HG03045 (cell line): ENCODE measurements around the gene SRCAP.
"Not testable (repeated sequence)": the region's sequence is repeated elsewhere in the genome, so short reads cannot be mapped to it uniquely, and the experiment has no call there.

ENCODE experiments used
- ATAC-seq: cut with Tn5 transposase; IDR thresholded peaks from one replicate; pipeline ENCODE4 v1.9.1; 2021; ENCODE audit warnings: mild to moderate bottlenecking, moderate library complexity; ENCODE audit not compliant: unreplicated experiment

The SRCAP gene

DNA sequence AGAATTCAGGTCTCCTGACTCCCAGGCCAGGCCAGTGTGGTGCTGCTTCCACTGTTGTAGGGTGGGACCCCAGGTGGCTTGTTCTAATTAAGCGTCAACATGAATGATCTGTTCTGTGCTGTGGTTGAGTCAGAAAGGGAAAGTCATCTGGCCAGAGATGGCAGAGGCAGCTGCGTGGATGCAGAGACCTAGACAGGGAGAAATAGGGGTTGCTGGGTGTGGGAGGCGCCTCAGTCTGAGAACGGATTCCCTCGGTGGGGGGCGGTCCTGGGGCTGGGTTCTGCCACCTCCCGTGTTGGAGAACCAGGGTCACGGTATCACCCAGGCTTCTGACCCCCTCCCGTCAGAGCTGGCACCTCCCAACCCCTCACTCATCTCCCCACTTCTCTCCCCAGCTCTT is 35.2 kb upstream of the SRCAP start:
- no peak for ATAC-seq

DNA sequence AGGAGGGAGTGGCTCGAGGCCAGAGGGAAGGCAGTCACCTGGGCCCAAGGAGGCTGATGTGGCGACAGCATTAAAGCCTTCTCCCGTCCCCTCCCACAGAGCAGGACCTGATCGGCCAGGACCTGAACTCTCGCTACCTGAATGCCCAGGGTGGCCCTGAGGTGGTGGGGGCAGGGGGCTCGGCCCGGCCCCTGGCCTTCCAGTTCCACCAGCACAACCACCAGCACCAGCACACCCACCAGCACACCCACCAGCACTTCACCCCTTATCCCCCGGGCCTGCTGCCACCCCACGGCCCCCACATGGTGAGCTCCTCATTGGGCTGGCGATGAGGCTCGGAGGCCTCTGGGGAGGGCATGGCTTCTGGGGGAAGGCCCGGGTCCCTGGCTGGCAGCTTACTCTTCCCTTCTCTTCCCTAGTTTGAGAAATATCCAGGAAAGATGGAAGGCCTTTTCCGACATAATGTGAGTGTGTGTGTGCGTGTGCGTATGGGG is 34.3 kb upstream of the SRCAP start:
- no peak for ATAC-seq

DNA sequence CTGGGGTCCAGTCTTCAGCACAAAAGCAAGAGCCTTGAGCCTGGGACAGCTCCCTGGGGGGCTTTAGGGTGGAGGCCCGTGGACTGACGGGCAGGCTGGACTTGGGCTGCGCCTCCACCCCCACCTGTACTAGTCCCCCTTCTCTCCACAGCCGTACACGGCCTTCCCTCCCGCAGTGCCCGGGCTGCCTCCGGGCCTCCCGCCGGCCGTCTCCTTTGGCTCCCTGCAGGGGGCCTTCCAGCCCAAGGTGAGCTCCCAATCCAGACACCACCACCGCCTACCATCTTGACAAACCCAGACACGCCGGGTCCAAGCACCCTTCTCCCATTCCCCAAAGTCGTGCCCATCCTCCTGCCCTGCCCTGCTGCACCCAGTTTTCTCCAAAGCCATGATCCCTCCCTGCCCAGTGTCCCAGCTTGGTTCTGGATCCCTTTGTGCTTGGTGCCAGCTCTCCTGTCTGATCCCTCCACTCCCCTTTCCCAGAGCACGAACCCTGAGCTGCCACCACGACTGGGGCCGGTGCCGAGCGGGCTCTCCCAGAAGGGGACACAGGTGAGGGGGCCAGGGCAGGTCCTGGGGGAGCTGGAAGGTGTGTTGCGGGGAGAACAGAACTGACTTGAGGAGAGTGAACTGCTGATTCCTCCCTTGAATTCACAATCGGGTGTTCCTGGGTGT is 33.7 kb upstream of the SRCAP start:
- no peak for ATAC-seq

DNA sequence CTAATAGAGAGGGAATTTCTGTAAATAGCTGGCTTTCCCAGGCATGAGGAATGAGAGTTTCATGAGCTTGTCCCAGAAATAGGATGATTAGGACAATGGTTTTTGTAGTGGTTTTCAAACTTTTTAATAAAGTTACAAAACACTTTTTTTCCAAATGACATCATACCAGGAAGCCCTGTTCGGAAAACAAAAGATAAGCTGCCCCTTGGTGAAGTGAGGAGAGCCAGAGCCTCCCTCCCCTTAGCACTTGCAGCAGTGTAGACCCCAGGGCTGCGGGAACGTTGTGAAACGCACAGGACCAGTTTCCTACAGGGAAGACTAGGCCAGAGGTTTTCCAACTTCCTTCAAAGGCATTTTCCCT is 33.2 kb upstream of the SRCAP start:
- no peak for ATAC-seq

DNA sequence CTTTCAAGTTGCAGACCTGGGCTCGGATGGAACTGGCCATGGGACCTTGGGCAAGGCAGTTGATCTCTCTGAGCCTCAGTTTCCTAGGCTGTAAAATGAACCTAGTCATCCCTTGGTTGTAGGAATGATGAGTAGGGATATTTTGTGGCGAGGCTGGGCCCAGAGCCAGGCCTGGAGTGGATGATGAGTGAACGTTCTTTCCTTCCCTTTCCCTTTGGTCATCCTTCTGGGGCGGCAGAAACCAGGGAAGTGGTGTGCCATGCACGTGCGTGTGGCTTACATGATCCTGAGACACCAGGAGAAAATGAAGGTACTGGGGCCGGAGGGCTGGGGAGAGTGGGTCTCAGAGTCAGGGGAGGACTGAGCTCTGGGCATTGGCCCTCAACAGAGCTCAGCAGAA is 32.3 kb upstream of the SRCAP start:
- ATAC-seq, result no peak

DNA sequence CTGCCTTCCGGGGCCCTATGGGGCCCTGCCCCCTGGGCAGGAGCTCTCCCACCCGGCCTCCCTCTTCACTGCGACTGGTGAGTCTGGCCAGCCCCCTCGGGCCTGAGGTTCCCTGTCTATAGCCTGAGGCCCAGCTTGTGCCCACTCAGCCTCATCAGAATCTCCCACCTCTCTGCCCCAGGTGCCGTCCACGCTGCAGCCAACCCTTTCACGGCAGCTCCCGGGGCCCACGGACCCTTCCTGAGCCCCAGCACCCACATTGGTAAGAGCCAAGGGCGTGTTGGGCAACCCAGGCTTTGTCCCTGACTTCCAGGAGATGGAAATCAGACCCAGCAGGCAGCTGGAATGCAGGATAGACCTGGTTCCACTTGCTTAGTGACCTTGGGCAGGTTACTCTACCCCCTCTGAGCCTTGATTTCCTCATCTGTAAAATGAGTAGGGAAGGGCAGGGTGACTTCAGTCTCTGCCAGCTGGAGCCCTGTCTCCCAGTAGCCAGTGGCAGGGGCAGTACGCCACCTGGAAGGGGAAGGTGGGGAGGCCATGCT is 31.5 kb upstream of the SRCAP start:
- no peak for ATAC-seq

DNA sequence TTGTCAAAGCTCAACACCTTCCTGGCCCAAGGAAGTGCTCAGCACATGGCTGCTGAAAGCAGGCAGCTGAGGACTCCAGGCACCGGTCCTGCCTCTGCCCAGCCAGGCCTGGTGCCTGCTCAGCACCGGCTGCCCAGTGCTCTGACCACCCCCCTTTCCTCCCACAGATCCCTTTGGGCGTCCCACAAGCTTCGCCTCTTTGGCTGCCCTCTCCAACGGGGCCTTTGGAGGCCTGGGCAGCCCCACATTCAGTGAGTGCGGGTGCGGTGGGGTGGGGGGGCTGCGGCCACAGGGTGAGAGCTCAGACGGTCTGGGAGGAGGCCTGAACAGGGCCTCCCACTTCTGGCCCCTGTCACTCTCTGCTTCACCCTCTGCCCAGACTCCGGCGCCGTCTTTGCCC is 30.6 kb upstream of the SRCAP start:
- no peak for ATAC-seq

DNA sequence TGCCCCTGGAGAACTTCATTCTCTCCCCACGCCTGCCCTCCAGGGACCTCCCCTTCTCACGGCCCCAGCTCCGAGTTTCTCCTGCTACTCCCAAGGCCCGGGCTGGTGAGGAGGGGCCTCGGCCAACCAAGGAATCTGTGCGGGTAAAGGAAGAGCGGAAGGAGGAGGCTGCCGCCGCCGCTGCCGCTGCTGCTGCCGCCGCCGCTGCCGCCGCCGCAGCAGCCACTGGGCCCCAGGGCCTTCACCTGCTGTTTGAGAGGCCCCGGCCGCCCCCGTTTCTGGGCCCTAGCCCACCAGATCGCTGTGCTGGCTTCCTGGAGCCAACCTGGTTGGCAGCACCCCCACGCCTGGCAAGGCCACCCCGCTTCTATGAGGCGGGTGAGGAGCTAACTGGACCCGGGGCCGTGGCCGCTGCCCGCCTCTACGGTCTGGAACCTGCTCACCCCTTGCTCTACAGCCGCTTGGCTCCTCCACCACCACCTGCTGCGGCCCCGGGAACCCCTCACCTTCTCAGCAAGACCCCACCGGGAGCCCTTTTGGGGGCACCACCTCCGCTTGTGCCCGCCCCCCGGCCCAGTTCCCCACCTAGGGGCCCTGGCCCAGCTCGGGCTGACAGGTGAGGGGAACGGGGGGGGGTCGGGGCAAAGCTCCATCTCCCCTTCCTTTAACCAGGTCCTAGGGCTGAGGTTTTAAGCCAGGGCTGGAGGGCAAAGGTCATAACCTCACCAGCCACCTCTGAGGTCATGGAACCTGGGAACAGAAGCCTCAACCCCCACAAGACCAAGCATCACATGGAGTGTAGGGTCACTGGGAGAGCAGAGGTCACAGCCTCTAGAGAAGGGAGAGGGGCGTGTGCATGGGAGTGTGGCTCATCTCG is 29.7 kb upstream of the SRCAP start:
- no peak for ATAC-seq

DNA sequence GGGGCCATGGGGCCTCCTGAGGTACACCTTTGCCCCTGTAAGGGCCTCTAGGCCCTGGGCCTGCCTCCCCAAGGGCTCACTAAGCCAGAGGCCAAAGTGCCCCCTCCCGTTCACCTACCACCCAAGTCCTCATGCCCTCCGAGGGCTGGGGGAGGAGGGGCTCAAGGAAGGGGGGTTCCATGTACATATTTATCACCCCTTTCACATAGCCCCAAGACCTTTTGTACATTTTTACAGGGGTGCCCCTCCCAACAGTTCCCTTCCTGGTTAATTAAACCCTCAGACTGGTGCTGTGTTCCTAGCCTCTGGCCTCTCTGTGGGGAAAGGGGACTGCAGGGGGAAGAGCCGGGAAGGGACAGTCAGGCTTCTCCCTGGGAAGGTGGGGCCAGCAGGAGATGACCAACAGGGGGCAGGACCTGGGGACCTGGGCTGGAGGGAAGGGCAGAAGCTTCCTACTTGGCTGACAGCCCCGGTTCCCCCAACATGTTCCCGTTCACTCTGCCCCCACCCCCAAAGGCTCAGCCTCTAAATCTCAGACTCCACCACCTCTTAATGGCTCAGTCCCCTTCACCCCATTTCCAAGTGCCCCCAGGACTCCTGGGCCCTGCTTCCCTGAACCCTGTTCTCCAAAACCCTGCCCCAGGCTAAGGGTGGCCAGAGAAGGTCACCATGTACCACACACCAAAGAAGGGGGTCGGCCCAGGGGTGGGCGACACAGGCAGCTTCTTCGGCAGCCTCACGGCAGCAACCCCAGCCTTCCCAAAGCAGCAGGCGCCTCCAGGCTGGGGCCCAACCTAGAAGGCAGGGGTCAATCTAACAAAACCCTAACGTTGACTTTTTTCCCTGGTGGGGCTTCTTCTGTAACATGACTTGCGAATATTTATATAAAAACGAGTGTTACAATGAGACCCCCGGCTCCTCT is 28.8 kb upstream of the SRCAP start:
- no peak for ATAC-seq

DNA sequence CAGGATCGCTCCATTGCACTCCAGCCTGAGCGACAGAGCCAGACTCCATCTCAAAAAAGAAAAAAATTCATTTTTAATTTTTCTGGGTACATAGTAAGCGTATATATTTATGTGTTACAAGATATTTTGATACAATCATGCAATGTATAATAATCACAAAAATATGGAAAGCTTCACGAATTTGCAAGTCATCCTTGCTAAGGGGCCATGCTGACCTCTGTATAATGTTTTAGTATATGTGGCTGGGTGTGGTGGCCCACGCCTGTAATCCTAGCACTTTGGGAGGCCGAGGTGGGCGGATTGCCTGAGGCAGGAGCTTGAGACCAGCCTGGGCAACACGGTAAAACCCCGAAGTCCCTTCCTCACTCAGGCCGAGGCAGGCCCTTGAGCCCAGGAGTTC is 23.8 kb upstream of the SRCAP start:
- ATAC-seq, result no peak

DNA sequence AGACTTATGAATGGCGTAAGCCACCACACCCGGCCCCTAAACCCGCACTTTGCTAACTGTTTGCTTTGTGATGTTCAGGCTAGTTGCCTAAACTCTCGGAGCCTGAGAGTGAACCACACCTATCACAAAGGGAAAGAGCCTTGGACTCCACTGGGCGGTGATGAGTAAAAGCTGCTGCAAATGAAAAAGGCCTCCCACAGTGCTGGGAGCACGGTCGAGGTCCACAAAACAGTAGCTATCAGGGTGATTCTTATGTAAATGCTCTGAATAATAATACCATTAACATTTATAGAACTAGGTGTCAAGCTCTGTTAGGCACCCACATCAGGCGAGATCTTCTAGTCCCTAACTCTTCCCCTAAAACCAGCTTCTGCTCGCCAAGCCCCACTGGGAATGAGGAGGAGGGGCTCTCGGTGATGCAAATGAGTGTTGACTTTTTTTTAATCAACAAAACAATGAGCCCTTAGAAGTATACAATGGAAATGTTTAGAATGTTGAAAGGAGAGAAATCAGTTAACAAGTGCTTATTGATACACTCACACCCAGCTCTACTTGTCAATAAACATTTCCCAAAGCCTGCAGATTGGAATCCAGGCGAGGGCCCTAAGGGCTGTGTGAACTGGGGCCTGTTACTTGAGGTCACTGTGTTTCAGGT is 20.9 kb upstream of the SRCAP start:
- ATAC-seq, result no peak

DNA sequence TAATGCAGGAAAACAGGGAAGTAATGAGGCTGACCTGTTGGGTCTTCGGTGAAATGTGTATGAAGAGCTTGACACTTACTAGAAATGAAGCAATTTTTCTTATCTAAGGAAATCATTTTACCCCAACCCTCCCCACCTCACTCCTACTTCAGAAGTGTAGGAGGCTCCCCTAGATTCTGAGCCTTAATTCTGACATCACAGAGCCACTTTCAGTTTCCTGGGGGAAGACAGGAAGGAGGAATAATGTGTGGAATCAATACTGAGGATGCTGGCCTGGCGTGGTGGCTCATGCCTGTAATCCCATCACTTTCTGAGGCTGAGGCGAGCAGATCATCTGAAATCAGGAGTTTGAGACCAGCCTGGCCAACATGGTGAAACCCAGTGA is 20.4 kb upstream of the SRCAP start:
- no peak for ATAC-seq

DNA sequence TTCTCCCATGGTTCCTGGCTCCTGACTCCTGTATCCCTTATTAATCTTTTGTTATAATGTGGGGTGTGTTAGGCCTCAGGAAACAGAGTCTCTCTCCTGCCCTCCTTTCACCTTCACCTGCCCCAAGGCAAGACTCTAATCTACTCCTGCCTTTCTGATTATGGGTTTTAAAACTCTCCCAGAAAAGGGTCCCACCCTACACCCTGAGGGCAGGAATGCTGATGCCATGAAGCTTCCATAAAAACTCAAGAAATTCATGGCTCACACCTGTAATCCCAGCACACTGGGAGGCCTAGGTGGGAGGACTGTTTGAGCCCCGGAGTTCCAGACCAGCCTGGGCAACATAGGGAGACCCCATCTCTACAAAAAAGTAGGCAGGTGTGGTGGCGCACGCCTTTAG is 18.6 kb upstream of the SRCAP start:
- no peak for ATAC-seq

DNA sequence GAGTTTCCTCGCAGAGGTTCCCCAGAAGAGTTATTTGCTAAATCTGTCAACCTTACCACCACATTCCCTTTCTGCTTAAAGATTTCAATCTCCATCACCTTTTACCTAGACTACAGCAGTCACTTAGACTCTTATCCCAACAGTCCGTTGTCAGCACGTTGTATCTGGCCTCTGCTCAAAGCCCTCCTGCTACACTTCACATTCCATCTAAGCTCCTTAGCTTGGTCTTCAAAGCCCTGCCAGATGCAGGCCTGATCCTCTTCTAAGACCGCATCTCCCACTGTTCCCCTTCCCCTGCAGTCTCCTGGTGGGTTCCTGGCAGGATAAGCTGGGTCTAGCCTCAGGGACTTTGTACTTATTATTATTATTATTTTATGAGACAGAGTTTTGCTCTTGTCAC is 10.3 kb upstream of the SRCAP start:
- no peak for ATAC-seq

DNA sequence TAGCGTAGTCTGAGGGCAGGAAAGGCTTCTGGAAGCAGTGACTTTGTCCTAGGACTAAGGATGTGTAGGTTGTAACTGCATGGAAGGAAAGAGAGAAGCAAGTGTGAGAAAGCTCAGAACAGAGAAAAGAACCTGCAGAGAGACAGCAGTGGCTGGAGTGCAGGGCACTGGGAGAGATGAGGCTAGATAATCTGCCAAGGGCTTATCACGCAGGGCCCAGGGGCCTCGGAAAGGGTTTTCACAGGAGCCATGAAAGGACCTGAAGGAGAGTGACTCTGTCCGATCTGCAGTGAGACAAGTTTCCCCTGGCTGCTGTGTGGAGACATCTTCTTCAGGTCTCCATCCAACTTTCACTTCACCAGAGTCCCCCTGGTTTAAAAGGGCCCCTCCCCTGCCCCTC is 7.1 kb upstream of the SRCAP start:
- ATAC-seq, result no peak

DNA sequence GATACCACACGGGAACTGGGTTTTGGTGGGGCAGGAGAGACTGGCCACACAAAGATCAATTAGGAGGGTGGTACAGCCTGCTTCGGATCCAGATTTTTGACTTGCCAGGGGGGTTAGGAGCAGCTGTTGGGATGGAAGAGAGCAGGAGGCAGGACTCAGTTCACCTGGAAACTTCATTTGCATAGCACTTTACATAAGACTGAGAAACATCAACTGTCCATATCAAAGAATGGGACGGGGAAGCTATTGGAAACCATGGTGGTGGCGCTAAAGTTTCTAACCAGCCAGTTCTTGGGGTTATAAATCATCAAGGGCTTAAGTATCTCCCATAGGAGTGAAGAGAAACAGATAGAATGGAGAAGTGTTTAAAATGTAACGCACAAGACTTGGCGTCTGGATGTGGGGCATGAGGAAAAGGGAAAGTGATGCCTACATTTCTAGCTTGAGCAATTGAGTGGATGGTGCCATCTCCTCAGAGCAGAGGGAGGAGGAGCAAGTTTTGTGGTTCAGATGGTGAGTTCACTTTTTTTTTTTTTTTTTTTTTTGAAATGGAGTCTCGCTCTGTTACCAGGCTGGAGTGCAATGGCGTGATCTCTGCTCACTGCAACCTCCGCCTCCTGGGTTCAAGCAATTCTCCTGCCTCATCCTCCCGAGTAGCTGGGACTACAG is 6.4 kb upstream of the SRCAP start:
- no peak for ATAC-seq

DNA sequence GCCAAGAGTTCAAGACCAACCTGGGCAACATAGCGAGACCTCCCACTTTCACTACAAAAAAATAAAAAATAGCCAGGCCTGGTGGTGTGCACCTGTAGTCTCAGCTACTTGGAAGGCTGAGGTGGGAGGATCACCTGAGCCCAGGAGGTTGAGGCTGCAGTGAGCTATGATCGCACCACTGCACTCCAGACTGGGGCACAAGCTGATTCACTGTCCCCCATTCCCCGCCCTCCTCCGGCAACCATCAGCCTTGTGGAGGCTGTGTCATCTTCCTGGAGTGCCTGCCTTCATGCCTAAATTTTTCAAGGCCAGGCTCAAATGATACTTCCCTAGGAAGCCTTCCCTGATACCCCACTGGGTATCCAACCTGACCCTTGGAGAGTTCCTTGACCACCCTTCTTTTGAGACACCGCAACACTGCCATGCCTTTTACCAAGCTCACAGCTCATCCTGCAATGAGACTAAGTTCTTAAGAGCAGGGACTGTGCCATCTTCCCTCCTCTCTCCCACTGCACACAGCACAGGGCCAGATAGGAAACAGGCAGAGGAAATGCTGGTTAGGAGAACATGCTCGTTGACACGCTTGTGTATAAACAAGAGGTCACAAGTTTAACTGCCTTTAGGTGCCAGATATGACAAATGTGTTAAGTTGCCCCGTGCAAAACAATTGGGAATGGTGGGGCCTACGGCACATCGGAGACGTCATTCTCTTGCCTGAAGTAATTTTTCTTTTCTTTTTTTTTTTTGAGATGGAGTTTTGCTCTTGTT is 3.9 kb upstream of the SRCAP start:
- no peak for ATAC-seq

DNA sequence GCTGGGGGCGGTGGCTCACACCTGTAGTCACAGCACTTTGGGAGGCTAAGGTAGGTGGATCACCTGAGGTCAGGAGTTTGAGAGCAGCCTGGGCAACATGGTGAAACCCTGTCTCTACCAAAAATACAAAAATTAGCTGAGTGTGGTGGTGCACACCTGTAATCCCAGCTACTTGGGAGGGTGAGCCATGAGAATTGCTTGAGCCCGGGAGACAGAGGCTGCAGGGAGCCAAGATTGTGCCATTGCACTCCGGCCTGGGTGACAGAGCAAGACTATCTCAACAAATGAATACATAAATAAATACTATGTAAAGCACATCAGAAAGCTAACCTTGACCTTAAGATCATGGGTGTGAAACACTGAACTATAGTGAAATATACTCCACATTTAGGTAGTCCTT is 2.3 kb upstream of the SRCAP start:
- ATAC-seq, result not testable (repeated sequence)
